H9 (cell line): Measurements from ENCODE around the gene TSPAN4. TPM values are rescaled to one million over a fixed set of nuclear protein-coding genes. Genes with fewer than 3 reads are reported as not detected.

Experiments used
- DNase-seq: peaks from one replicate; pipeline ENCODE4 v3.0.0-alpha.2; 2017
- H2AFZ ChIP-seq: one replicate; pipeline ENCODE4 v1.6.1; 2013; ENCODE audit warnings: mild to moderate bottlenecking, low read length, control low read depth, moderate library complexity
- H2AK5ac ChIP-seq: 2 replicates; pipeline ENCODE4 v1.6.1; 2013; ENCODE audit warnings: low read length, control low read depth, mixed read lengths; ENCODE audit not compliant: insufficient read length
- H2BK120ac ChIP-seq: one replicate; pipeline ENCODE4 v1.6.1; 2013; ENCODE audit warnings: low read depth, mild to moderate bottlenecking, low read length, control low read depth, inconsistent platforms; ENCODE audit not compliant: poor library complexity, severe bottlenecking
- H2BK12ac ChIP-seq: 2 replicates; pipeline ENCODE4 v1.6.1; 2013; ENCODE audit warnings: low read length, control low read depth, mixed read lengths, low read depth; ENCODE audit not compliant: insufficient read length
- H2BK15ac ChIP-seq: 2 replicates; pipeline ENCODE4 v1.6.1; 2013; ENCODE audit warnings: low read depth, low read length, control low read depth
- H2BK20ac ChIP-seq: one replicate; pipeline ENCODE4 v1.6.1; 2013; ENCODE audit warnings: low read depth, mild to moderate bottlenecking, low read length, control low read depth, inconsistent platforms; ENCODE audit not compliant: poor library complexity, severe bottlenecking
- H2BK5ac ChIP-seq: 2 replicates; pipeline ENCODE4 v1.6.1; 2013; ENCODE audit warnings: low read length, control low read depth, mixed read lengths; ENCODE audit not compliant: insufficient read length
- H3K14ac ChIP-seq: 2 replicates; pipeline ENCODE4 v1.6.1; 2013; ENCODE audit warnings: low read length, control low read depth; ENCODE audit not compliant: insufficient read depth
- H3K18ac ChIP-seq: 2 replicates; pipeline ENCODE4 v1.6.1; 2013; ENCODE audit warnings: low read depth, mild to moderate bottlenecking, mixed read lengths, low read length, control low read depth; ENCODE audit not compliant: insufficient read length
- H3K23ac ChIP-seq: 2 replicates; pipeline ENCODE4 v1.6.1; 2013; ENCODE audit warnings: low read length, control low read depth, mixed read lengths, low read depth; ENCODE audit not compliant: insufficient read length
- H3K23me2 ChIP-seq: 2 replicates; pipeline ENCODE4 v1.6.1; 2013; ENCODE audit warnings: low read depth, mild to moderate bottlenecking, mixed read lengths, low read length, control low read depth; ENCODE audit not compliant: insufficient read length, poor library complexity, severe bottlenecking
- H3K27ac ChIP-seq: 2 replicates; pipeline ENCODE4 v1.5.1; 2013; ENCODE audit warnings: low read length, control low read depth, mixed read lengths, low read depth; ENCODE audit not compliant: insufficient read length
- H3K27me3 ChIP-seq: 2 replicates; pipeline ENCODE4 v1.6.1; 2013; ENCODE audit warnings: low read length, control low read depth, inconsistent platforms; ENCODE audit not compliant: insufficient read depth
- H3K4ac ChIP-seq: 2 replicates; pipeline ENCODE4 v1.6.1; 2013; ENCODE audit warnings: low read depth, mild to moderate bottlenecking, control low read depth, inconsistent platforms, low read length, moderate library complexity
- H3K4me1 ChIP-seq: 2 replicates; pipeline ENCODE4 v1.6.1; 2013; ENCODE audit warnings: low read length, control low read depth, inconsistent platforms; ENCODE audit not compliant: insufficient read depth
- H3K4me2 ChIP-seq: 2 replicates; pipeline ENCODE4 v1.6.1; 2013; ENCODE audit warnings: low read length, control low read depth, mixed read lengths; ENCODE audit not compliant: insufficient read length, insufficient read depth
- H3K56ac ChIP-seq: 2 replicates; pipeline ENCODE4 v1.6.1; 2013; ENCODE audit warnings: low read depth, mild to moderate bottlenecking, mixed read lengths, low read length, control low read depth; ENCODE audit not compliant: insufficient read length
- H3K79me1 ChIP-seq: 2 replicates; pipeline ENCODE4 v1.6.1; 2013; ENCODE audit warnings: low read depth, mild to moderate bottlenecking, moderate library complexity, low read length, control low read depth, inconsistent platforms; ENCODE audit not compliant: insufficient read depth, poor library complexity, severe bottlenecking
- H3K79me2 ChIP-seq: 2 replicates; pipeline ENCODE4 v1.6.1; 2013; ENCODE audit warnings: low read length, control low read depth, inconsistent platforms; ENCODE audit not compliant: insufficient read depth
- H3K9ac ChIP-seq: 2 replicates; pipeline ENCODE4 v1.6.1; 2013; ENCODE audit warnings: low read length, control low read depth, mixed read lengths; ENCODE audit not compliant: insufficient read length; ENCODE audit errors: extremely low read depth
- H3K9me3 ChIP-seq: one replicate; pipeline ENCODE4 v1.6.1; 2013; ENCODE audit warnings: low read depth, low read length, inconsistent platforms; ENCODE audit not compliant: control insufficient read depth
- H3T11ph ChIP-seq: one replicate; pipeline ENCODE4 v1.6.1; 2013; ENCODE audit warnings: mild to moderate bottlenecking, low read length, control low read depth, inconsistent platforms
- H4K20me1 ChIP-seq: one replicate; pipeline ENCODE4 v1.6.1; 2013; ENCODE audit not compliant: control insufficient read depth, insufficient read length, insufficient read depth
- H4K5ac ChIP-seq: 2 replicates; pipeline ENCODE4 v1.6.1; 2013; ENCODE audit warnings: low read depth, mild to moderate bottlenecking, mixed read lengths, low read length, control low read depth; ENCODE audit not compliant: insufficient read length
- H4K8ac ChIP-seq: replicated peaks from 2 replicates; pipeline ENCODE4 v1.6.1; 2013; ENCODE audit warnings: low read length, control low read depth, mixed read lengths, low read depth; ENCODE audit not compliant: insufficient read length
- H4K91ac ChIP-seq: 2 replicates; pipeline ENCODE4 v1.6.1; 2013; ENCODE audit warnings: low read depth, mild to moderate bottlenecking, moderate library complexity, mixed read lengths, low read length, control low read depth; ENCODE audit not compliant: insufficient read length
- H3K27ac Mint-ChIP-seq, 3 experiments: 2 replicates in 2 of 3; 3 replicates in 1 of 3; pipeline ENCODE4 v1.8.0; 2020 to 2021; ENCODE audit warnings: mixed read lengths in 3 of 3, mild to moderate bottlenecking in 1 of 3, moderate library complexity in 1 of 3
- H3K27me3 Mint-ChIP-seq: 2 replicates; pipeline ENCODE4 v1.8.0; 2021; ENCODE audit warnings: low read depth, mild to moderate bottlenecking, moderate library complexity, mixed read lengths
- H3K36me3 Mint-ChIP-seq, 3 experiments: 2 replicates in 2 of 3; 3 replicates in 1 of 3; pipeline ENCODE4 v1.8.0; 2020 to 2021; ENCODE audit warnings: low read depth in 3 of 3, mixed read lengths in 3 of 3; ENCODE audit not compliant: insufficient read depth in 1 of 3
- H3K4me1 Mint-ChIP-seq, 2 experiments: 2 replicates each; pipeline ENCODE4 v1.8.0; 2020; ENCODE audit warnings: mixed read lengths in 2 of 2
- H3K4me3 Mint-ChIP-seq, 2 experiments: 2 replicates in 1 of 2; 3 replicates in 1 of 2; pipeline ENCODE4 v1.8.0; 2020 to 2021; ENCODE audit warnings: mild to moderate bottlenecking in 2 of 2, mixed read lengths in 2 of 2, moderate library complexity in 1 of 2
- H3K9me3 Mint-ChIP-seq, 2 experiments: 2 replicates in 1 of 2; 3 replicates in 1 of 2; pipeline ENCODE4 v1.8.0; 2020; ENCODE audit warnings: mild to moderate bottlenecking in 2 of 2, mixed read lengths in 2 of 2, moderate library complexity in 1 of 2
- WGBS: extraction: QIAGEN DNeasy Blood & Tissue Kit; methylation state at CpG from one replicate; pipeline ENCODE4 v1.1.7; 2013; ENCODE audit warnings: missing lambda C conversion rate, low lambda C conversion rate, mixed read lengths; ENCODE audit not compliant: insufficient read length; ENCODE audit errors: extremely low coverage; 5-methylcytosine and 5-hydroxymethylcytosine counted together
- total RNA-seq: library from RNA; stranded (reverse); gene quantifications from 2 replicates; pipeline ENCODE4 v1.2.1, GENCODE V29; 2021
- TF ChIP-seq, protein P1 (sequence below): fragments of 200-600 bp; sonication (generic); conservative IDR thresholded peaks from 3 replicates; pipeline ENCODE4 v1.8.0; 2021; ENCODE audit warnings: antibody characterized with exemption, mild to moderate bottlenecking

Gene TSPAN4
- total RNA-seq, 1 experiment from 2014 or later, result 64.6 TPM

- no peak overlapping the region for H3K18ac ChIP-seq
- peaks cover 5 to 15% of the 10 kb centered on the region in 2 experiments for H3K4me1 Mint-ChIP-seq
- no peak overlapping the region for H4K8ac ChIP-seq
- no peak overlapping the region for H3K56ac ChIP-seq
- H3K27ac Mint-ChIP-seq, result no peak overlapping the region; a peak in 1 of 7 replicates
- H3K23ac ChIP-seq, result no peak overlapping the region
- DNase-seq, result no peak
- no peak overlapping the region for H2BK120ac ChIP-seq
- no CpG with 5 or more reads among the region's 13 CpGs for WGBS
- H3T11ph ChIP-seq, result no peak overlapping the region
- no peak overlapping the region for H3K14ac ChIP-seq
- H2BK12ac ChIP-seq, result no peak overlapping the region
- no peak overlapping the region for H4K5ac ChIP-seq
- H2AK5ac ChIP-seq, result no peak overlapping the region
- no peaks in the 10 kb centered on the region for H3K79me2 ChIP-seq
- no peaks in the 10 kb centered on the region for H3K9me3 ChIP-seq
- no peak overlapping the region for H2AFZ ChIP-seq
- no peak overlapping the region for H2BK5ac ChIP-seq
- no peak overlapping the region for H3K4me3 Mint-ChIP-seq
- no peaks in the 10 kb centered on the region for H3K9me3 Mint-ChIP-seq
- H3K27me3 ChIP-seq, result no peaks in the 10 kb centered on the region
- no peak overlapping the region for H3K4me2 ChIP-seq
- no peak overlapping the region for H3K27ac ChIP-seq
- H3K23me2 ChIP-seq, result no peaks in the 10 kb centered on the region
- H4K91ac ChIP-seq, result no peak overlapping the region
- no peaks in the 10 kb centered on the region for H4K20me1 ChIP-seq
- H3K9ac ChIP-seq, result no peak overlapping the region
- H3K79me1 ChIP-seq, result no peaks in the 10 kb centered on the region
- no peak overlapping the region for H2BK20ac ChIP-seq
- H2BK15ac ChIP-seq, result no peak overlapping the region
- H3K27me3 Mint-ChIP-seq, result no peaks in the 10 kb centered on the region
- no peaks in the 10 kb centered on the region for H3K4me1 ChIP-seq
- peaks cover 0 to 8% (median 7%) of the 10 kb centered on the region in 3 experiments; a peak in 4 of 7 replicates for H3K36me3 Mint-ChIP-seq
- TF ChIP-seq, protein P1, sequence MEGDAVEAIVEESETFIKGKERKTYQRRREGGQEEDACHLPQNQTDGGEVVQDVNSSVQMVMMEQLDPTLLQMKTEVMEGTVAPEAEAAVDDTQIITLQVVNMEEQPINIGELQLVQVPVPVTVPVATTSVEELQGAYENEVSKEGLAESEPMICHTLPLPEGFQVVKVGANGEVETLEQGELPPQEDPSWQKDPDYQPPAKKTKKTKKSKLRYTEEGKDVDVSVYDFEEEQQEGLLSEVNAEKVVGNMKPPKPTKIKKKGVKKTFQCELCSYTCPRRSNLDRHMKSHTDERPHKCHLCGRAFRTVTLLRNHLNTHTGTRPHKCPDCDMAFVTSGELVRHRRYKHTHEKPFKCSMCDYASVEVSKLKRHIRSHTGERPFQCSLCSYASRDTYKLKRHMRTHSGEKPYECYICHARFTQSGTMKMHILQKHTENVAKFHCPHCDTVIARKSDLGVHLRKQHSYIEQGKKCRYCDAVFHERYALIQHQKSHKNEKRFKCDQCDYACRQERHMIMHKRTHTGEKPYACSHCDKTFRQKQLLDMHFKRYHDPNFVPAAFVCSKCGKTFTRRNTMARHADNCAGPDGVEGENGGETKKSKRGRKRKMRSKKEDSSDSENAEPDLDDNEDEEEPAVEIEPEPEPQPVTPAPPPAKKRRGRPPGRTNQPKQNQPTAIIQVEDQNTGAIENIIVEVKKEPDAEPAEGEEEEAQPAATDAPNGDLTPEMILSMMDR, result no peak
- no peak overlapping the region for H3K4ac ChIP-seq
These were observed 50.5 kb downstream of the TSPAN4 start for GRCh38 chr11:893008-893654.
